Stimulated activated CD4-positive, alpha-beta T cell treated with anti-CD3 and anti-CD28 coated beads, Interleukin-1b, Interleukin-23, amount 100 ng/mL, for 1 hour (primary cell): ENCODE data around the gene APEH.

Experiments used
- DNase-seq, 2 donors: peaks; one replicate each; pipeline ENCODE4 v3.0.0-alpha.2; 2020; ENCODE audit warnings: low read depth in 2 of 2

APEH gene

DNA sequence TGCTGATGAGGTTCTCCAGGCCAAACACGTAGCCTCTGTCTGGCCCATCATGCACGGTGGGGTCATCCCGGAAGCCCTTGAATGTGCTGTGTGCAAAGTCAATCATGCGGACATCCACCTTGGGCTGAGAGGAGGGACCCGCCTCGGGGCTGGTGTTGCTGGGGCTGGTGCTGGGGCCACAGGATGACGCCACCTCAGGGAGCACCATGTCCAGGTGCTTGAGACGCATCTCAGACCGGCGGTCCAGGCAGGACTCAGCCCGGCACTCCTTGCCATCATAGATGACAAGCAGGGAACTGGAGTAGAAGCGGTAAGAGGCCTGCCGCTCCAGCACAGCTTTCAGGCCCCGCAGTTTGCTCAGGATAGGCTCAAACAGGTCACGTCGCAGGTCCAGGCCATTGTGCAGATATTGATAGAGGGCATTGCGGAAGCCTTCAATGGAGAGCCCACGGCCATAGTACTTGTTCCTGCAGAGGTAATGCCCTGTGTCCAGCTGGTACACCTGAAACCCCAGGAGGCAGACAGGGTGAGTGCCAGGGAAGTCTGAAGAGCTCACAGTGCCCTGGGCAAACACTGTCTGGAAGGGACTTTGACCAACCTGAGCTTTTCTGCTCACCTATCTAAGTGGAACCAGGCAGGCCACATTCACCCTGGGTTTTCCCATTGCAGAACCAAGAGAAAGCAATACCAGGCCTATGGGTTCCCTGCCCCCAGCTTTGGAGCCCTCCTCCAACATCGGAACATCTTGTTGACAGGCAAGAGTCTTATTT, 53.2 kb downstream of the APEH start:
- DNase-seq = no peak

DNA sequence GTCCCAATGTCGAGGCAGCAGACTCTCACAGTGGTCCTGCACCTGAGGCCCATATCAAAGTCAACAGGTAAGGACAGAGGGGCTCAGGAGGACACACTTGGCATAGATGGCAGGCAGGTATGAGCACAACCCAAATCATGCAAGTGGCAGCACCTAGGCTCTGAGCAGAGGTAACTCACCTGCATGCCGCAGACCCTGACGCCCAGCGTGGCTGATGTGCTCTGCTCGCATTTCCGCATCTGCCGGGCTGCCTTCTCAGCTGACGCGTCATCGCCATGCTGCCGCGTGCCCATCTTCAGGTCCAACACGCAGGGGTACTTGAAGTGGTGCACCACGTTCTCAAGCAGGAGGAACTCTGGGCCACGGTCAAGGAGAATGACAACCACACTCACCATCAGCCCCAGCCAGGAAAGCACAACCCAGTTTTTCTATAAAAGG, 53.8 kb downstream of the APEH start:
- DNase-seq = no peak

DNA sequence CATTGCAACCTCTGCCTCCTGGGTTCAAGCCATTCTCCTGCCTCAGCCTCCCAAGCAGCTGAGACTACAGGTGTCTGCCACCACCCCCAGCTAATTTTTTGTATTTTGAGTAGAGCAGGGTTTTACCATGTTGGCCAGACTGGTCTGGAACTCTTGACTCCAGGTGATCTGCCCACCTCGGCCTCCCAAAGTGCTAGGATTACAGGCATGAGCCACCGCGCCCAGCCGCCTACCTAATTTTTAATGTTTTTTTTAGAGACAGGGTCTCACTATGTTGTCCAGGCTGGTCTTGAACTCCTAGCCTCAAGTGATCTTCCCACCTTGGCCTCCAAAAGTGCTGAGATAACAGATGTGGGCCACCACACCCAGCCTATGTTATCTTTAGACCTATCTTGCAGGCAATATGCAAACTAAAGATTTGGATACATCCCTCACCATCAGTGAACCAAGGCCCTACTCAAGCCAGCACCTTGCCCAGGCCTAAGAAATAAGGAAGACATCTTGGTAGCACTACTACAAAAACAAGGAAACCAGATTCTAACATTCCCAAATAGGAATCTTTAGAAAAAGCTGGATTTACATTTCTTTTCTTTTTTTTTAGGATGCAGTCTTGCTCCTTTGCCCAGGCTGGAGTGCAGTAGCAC, 55.9 kb downstream of the APEH start:
- DNase-seq = no peak

DNA sequence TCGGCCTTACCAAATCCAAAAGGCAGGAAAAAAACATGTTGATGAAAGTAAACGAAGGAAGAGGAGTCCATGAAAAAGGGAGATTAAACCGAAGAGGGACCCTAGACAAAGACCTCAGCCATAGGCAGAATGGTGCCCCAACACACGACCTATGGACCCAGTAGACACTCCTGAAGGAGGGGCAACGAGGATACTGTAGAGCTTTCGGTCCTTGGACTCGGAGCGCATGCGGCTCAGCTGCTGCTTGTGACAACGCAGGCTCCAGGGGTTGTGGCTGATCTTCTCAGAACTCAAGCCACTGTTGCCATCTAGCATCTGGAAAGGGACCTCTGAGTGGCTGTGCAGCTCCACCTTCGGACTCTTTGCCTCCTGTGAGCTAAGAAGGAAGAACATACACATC, 58.4 kb downstream of the APEH start:
- DNase-seq = no peak

DNA sequence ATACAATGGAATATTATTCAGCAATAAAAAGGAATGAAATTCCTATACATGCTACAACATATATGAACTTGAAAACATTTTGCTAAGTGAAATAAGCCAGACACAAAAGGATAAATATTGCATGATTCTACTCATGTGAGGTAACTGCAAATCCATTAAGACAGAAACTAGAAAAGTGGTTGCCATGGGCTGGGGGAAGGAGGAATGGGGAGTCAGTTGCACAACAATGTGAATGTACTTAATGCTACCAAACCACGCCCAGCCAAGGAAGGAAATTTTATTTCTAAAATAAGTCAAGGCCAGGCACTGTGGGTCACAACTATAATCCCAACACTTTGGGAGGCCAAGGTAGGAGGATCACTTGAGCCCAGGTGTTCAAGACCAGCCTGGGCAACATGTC, 59.4 kb downstream of the APEH start:
- no peak for DNase-seq
